C4-2B (cell line): ENCODE measurements around the gene SEC61G.

Source experiments
- CTCF ChIP-seq: fragments of 450-650 bp; conservative IDR thresholded peaks from 2 replicates; pipeline ENCODE4 v1.5.1; 2017; ENCODE audit warnings: mild to moderate bottlenecking
- ZFX ChIP-seq: fragments of 450-650 bp; IDR thresholded peaks from 2 replicates; pipeline ENCODE4 v1.6.1; 2017

GRCh38 chr7:54792383-54792782 lies 33.4 kb upstream of the SEC61G start:
- TF ChIP-seq CTCF (no peak), ZFX (no peak)
